GM12864 (cell line): ENCODE results near the gene VEPH1.
A peak's percentile ranks its signal among the peaks of the same experiment; 100 is the strongest.

Experiments
- DNase-seq: peaks from one replicate; pipeline ENCODE4 v3.0.0-alpha.2; 2011; ENCODE audit warnings: low read depth
- H3K4me3 ChIP-seq: 2 replicates; pipeline ENCODE4 v1.5.1; 2011; ENCODE audit warnings: mild to moderate bottlenecking, low read depth, low read length, control low read depth
- CTCF ChIP-seq: IDR thresholded peaks from 2 replicates; pipeline ENCODE4 v1.5.1; 2011; ENCODE audit warnings: low read depth, mild to moderate bottlenecking, moderate library complexity, low read length, control low read depth, inconsistent platforms; ENCODE audit errors: missing control alignments

Gene VEPH1

GRCh38 chr3:157541506-157542236 is 38.5 kb upstream of the VEPH1 start:
- DNase-seq = no peak
- no peak for TF ChIP-seq CTCF
- H3K4me3 ChIP-seq = no peak overlapping the region

- no peak for TF ChIP-seq CTCF
- no peak overlapping the region for H3K4me3 ChIP-seq
- DNase-seq = no peak
These were observed 37.4 kb upstream of the VEPH1 start for GRCh38 chr3:157540656-157541055.

GRCh38 chr3:157535667-157536066 is 32.5 kb upstream of the VEPH1 start:
- no peak for TF ChIP-seq CTCF
- H3K4me3 ChIP-seq = no peak overlapping the region
- DNase-seq = no peak

GRCh38 chr3:157534725-157535161 is 31.5 kb upstream of the VEPH1 start:
- DNase-seq = no peak
- TF ChIP-seq CTCF = no peak
- no peak overlapping the region for H3K4me3 ChIP-seq

GRCh38 chr3:157533298-157534070 is 30.3 kb upstream of the VEPH1 start:
- no peak overlapping the region for H3K4me3 ChIP-seq

GRCh38 chr3:157532529-157533297 is 29.5 kb upstream of the VEPH1 start:
- peak; percentile 69 for TF ChIP-seq CTCF
- no peak overlapping the region for H3K4me3 ChIP-seq
- DNase-seq = no peak

More at GRCh38 chr3:157533298-157534070, 30.3 kb upstream of the VEPH1 start:
- TF ChIP-seq CTCF = no peak
- no peak for DNase-seq
